GM19043 (cell line): ENCODE measurements around the gene NFS1.
"Not testable (repeated sequence)": the region's sequence is repeated elsewhere in the genome, so short reads cannot be mapped to it uniquely, and the experiment has no call there.

Experiments
- ATAC-seq: cut with Tn5 transposase; IDR thresholded peaks from one replicate; pipeline ENCODE4 v1.9.1; 2021; ENCODE audit warnings: low read depth; ENCODE audit not compliant: unreplicated experiment

The NFS1 gene

DNA sequence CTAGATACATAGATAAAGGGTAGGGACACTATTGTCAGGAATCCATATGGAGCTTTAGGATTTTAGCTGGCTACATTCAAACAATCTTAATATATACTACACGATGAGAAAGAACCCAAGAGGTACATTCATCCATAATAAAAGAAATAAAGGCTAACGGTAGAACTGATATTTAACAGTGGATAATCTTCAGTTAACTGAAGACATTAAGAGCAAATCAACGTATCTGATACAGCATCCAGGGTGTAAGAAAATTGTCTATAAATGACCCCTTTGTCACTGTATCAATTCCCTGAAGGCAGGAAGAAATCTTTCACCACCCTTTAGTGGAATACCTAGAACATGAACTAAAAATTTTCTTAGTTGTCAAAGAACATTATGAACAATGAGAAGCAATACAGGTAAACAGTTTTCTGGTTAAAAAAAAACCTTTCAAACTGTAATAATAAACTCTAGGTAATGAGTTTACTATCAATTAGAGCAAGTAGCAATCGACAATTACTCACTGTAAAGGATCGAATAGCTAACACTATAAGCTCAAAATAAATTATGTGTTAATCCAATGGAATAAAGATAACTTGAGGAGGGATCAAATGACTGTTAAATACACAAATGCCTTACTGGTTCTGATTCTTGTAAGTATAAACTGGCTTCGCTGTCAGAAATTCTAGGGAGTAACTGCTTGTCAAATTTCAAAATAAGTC lies 11.9 kb upstream of the NFS1 start:
- ATAC-seq = no peak

DNA sequence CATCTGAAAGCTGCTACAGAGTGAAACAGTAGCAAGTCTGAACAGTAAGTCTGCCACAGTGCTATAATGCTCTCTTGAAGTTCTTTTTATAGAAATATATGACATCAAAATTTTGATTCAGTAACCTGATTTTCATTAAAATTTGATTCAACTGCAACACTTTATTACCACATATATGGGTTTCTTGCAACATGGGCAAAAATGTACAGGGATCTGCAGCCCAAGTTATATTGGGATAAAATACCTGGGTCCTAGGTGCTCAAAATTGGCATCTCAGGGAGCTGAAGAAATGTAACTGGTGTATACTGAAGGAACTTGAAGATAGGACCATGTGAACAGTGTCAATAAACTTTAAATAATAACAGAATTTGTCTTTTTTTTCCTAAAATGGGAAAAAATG lies 10.9 kb upstream of the NFS1 start:
- no peak for ATAC-seq

DNA sequence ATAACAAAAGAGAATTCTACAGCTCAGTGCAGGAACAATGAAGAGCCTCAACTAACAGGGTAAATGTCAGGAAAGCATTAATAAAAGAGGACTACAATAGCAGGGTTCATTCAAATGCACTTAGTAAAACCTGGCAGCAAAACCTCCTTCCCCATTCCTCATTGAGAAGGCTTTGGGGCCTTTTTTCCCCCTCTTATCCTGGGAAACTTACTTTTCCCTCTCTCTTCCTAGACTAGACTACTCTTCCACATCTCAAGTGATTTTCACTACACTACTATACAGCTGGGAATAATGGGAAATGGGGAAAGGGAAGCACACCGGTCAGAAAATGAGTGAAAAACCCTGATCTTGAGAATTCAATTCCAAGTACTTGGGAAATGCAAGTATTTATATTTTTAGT lies 10.1 kb upstream of the NFS1 start:
- ATAC-seq = no peak

DNA sequence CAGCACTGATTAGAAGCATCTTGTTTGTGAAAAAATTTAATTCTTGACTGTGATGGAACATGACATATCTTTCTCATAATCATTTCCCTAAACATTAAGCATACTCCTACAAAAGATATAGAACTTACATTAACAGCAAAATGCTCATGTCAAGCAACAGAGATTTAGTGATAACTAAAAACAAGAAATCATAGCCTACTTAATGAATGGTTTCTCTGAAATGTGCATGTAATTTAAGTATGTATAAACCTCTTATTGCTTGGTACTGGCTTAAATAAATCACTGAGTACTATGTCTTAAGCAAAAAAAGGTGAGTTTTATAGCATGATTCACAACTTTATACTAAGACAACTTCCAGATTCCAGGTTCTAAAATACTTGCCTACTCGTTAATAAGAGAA lies 9.3 kb upstream of the NFS1 start:
- no peak for ATAC-seq

DNA sequence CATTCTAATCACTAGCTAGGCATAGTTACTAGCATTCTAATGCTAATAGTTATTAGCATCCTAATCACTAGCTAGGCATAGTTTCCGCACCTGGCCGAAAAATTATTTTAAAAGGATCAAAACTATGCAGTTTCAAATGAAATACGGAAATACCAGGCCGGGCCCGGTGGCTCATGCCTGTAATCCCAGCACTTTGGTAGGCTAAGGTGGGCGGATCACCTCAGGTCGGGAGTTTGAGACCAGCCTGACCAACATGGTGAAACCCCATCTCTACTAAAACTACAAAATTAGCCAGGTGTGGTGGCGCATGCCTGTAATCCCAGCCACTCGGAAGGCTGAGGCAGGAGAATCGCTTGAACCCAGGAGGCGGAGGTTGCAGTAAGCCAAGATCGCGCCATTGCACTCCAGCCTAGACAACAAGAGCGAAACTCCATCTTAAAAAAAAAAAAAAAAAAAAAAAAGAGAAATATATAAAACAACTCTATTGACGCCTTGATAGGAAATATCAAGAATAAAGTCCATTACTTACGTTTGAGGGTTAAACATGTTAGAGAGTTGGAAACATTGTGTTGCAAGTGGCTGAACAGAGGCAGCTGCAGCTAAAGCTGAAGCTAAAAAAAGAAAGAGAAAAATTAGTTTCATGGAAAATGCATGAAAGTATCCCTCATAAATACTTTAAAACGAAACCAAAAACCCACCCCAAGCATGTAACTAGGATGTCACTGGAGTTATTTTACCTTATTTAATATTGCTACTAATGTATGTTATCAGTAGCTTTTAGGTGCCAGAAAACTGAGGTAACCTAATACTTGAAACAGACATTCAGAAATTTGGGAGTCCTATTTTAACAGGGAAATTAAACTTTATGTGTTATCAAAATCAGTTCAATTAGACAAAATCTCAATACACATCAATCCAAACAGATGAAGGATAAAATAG lies 7.7 kb upstream of the NFS1 start:
- not testable (repeated sequence) for ATAC-seq

DNA sequence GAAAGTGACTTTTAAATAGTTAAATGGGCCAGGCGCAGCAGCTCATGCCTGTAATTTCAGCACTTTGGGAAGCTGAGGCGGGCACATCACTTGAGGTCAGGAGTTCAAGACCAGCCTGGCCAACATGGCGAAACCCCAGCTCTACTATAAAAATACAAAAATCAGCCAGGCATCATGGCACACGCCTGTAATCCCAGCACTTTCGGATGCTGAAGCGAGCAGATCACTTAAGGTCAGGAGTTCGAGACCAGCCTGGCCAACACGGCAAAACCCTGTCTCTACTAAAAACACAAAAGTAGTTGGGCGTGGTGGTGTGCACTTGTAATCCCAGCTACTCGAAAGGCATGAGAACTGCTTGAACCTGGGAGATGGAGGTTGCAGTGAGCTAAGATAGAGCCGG lies 6.7 kb upstream of the NFS1 start:
- not testable (repeated sequence) for ATAC-seq

DNA sequence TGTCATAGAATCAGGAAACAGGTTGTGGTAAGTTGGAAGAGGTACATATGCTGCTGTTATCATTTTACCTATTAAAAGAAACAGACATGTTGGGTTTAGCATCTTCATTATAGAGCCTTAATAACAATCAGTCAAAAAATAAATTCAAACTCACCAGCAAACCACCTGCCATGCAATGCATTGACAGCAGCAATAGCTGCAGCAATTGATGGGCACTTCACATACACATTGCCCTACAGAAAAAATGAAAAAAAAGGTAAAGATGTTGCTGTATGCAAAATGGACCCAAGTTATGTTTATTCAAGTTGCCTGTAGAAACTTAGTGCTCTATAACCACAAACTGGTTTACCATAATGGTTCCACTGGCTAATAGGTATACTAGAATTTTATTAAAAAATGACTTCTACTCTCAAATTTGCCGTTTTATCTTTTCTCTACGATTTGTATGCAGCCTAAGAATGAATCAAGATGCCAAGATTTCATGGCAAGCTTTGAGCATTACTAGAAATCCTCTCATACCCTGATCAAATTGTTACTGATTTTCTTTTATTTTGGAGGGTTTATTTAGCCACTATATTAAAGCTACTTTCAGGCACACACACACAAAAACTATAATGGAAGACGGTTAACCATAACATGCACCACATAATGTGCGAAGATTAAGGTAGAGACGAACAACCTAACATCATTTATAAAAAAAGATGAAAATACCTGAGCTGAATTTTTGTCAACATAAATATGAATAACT lies 5.5 kb upstream of the NFS1 start:
- ATAC-seq = no peak

DNA sequence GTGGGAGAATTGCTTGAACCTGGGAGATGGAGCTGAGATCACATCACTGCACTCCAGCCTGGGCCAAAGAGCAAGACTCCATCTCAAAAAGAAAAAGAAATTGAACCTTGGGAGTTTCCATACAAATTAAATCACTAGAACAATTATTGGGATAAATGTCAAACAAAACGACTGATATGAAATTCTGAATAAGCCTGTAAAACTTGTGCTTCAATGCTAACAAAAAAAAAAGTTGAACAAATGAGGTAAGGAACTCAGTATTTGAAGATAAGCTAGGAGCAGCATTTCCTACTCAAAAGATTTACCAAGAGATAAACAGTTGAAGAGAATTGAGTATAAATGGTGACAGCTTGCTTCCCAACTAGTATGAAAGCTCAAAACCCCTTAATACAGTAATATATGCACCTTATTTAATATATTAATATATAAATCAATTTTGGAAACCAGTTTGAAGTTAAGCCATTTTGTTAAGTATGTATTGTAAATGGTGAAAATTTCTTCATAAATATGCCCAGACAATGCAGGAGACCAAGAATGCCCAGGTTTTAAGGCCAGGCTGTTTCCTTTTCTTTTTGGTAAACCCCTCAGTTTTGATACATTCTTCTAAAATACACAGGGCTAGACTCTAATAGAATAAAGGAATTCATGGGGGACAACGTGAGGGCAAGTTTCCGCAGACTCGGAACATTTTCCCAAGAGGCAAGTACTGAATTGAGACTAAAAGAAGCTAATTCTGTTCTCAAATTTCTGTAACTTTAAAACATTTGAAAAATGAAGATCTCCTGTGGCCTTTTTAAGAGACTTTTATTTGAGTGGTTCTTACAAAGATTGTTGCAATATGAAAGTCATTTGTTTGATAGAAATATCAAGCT lies 3.9 kb upstream of the NFS1 start:
- ATAC-seq = no peak

DNA sequence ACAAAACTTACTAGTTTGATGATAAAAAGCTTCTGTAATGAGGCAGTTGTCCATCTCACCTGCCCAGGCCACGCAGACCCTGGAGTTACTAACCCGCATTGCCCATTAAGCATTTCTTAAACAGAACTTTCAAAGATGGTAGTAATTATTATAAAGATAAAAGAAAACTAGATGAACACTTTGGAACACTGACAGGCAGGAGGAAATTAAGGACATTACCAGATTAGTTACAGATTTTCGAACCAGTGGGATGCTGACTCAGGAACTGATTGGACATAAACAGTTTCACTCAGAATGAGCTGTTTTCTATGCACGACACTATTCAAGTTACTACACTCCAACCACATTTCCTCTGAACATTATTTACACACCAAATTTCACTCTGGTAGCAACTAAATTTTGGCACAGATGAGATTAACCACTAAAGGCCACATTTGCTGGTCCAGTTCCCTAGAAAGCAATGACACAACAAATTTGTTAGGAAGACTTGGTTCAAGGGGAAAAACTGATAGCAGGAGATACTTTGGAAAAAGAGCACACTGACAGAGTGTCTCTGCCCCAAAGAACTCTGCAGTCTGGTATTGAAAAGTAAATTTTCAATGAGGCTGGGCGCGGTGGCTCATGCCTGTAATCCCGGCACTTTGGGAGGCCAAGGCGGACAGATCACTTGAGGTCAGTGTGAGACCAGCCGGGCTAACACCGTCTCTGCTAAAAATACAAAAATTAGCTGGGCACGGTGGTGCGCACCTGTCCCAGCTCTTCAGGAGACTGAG lies 3.1 kb upstream of the NFS1 start:
- ATAC-seq = no peak

DNA sequence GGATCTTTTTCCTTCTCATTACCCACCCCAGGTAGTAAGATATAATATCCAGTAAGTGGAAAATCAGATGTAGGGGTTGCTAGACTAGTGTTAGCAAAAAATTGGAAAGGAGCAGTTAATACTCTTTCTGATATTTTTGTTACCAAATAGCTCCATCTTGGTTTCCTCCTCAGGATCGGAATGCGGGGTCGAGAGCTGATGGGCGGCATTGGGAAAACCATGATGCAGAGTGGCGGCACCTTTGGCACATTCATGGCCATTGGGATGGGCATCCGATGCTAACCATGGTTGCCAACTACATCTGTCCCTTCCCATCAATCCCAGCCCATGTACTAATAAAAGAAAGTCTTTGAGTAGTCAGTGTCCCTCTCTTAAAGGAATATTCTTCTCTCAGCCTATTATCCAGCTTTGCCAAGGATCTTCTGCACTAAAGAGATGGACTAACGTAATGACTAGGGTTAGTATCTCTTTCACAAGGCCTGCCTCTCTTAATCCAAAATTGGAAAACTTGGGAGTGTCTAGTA lies 1.5 kb upstream of the NFS1 start:
- no peak for ATAC-seq

DNA sequence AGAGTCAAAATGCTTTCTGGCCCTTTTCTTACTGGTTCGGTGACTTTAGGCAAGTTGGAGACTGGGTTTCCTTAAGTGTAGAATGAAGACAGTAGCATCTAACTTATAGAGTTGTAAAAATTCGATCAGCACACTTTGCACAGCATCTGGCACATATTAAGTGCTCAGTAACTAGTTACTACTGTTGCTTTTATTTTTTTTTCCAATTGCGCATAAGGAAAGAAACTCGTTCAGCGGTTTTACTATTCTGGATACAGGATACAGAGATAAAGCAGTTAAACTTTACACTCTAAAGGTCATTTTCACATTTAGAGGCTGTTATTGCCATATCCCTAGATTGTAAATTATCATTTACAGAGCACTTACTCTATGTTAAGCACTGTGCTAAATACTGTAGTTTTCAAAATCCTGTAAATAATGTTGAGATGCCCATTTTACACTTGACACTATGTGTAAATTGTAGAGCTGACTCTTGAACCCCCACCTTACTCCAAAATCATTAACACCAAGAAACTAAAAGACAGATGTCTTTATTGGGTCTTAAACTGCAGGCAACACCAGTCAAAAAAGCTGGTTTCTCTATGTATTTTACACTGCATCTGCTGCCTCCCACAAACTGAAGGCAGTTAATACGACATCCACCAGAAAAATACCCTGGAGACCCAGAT lies 939 bp upstream of the NFS1 start:
- no peak for ATAC-seq

DNA sequence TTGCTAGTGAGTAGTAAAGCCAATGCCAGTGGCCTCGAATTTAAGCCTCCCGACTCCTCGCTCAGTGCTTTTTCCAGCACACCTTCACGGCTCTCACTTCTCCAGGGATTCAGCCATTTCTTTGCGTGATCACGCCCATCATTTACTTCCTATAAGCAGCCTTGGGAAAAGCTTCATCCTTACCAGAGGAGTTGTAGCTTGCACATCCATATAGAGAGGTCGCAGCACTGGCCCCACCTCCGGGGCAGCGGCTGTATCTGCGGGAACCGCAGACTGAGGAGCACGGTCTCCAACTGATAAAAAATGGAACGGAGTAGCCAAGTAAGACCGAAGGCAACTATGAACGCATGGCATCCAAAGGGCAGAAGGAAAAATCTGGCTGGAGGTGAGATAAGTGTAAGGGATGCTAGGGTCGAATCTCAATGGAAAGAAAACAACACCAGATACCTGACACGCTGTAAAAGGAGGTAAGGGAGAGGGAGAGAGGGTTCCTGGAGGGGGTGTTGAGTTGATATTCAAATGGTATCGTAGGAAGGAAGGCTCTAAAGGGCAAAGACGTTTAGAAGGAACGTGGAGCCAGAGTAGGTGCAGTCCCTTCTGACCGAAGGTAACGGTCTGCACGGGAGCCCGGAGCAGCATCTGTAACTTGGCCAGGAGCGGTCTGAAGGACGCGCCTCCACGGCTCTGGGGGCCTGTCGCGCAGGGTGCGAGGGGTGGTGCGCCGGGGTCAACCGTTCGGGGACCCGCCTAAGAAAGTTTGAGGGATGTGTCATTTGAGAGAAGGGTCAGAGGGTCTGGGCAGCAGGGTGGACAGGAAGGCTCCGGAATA lies 640 bp downstream of the NFS1 start:
- ATAC-seq = peak; percentile 12

DNA sequence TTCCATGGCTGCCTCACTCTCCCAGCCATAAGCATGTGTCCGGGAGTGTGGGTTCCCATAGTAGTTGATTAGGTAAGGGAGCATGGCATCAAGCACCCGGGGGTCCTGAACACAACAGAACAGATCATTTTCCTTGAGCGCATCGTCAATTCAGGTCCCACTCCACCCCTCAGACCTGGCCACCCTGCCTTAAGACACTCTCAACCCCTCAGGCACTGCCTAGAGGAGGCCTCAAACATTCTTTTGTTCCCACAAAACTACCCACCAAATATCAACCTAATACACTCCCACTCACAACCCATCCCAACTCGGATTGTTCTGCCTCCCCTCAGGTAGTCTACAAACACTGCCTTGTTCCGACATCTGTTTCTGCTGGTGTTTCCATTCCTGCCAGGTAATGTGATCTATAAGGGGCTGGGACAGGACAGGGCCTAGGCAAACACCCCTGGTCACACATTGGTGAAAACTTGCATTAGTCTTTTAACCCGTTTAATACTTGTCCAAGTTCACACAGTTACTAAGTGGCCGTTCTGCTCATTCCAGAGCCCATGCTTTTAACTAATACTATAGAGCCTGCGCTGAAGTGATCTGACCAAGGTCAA lies 1.4 kb downstream of the NFS1 start:
- no peak for ATAC-seq

DNA sequence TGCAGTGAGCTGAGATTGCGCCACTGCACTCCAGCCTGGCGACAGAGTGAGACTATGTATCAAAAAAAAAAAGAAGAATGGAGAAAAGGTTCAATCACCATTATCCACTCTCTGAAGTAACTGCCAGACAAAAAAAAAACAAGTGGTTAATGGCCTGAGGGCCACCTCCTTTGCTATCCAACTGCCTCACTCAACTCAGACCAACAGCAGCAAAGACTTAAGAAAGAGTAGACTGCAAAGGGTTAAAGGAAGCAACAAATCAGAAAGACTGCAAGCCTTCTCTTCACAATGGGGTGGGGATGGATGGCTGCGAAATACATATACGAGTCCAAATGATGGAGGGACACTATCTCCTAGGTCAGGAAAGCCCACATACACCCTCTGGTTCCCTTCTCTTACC lies 3.2 kb downstream of the NFS1 start:
- no peak for ATAC-seq

DNA sequence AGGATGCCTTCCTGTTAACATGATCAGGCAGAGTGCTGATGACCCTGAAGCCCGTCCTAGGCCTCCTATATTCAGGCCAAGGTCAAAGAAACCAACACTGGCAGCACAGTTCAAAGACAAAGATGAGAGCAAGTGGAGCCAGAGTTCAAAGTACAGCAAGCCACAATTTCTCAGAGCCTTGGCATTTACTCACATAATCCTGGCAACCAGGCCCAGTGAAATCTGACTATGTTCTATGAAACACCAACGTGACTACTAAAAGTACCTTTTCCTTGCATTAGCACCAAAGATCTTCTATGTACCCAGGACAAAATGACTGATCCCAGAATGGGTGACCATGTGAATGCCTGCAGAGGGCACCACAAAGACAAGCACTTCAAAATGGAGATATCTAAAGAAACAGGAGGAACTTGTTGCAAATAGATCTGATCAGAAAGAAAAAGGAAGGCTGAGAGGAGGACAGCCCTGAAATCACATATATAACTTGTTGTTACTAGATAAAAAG lies 3.9 kb downstream of the NFS1 start:
- no peak for ATAC-seq

DNA sequence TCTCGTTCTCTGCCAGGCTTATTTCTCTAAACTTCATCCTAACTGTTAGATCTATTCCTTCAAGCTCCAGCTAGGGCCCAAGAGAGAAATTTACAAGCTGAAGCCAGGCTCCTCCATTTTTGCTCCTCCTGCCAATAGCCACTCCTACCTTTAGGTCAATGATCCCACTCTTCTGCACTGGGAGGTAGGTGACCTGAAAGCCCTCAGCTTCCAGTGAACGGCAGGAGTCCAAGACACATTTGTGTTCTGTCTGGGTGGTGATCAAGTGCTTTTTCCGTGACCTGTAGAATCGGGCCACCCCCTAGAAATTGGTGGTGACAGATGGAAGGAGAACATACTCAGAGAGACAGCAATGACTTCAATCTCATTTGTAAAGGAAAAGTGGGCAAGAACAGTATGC lies 8.9 kb downstream of the NFS1 start:
- ATAC-seq = no peak

DNA sequence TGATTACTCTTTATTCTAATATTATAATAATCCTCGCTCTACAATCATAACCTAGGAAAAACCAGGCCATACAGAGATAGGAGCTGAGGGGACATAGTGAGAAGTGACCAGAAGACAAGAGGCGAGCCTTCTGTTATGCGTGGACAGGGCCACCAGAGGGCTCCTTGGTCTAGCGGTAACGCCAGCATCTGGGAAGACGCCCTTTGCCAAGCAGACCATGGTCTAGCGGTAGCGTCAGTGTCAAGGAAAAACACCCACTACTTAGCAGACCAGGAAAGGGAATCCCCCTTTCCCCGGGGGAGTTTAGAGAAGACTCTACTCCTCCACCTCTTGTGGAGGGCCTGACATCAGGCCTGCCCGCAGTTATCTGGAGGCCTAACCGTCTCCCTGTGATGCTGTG lies 12.3 kb downstream of the NFS1 start:
- ATAC-seq = not testable (repeated sequence)
